K562 (cell line): ENCODE data around the gene PPP1R10. TPM values are rescaled to one million over a fixed set of nuclear protein-coding genes. Genes with fewer than 3 reads are reported as not detected.

Experiments
- ATAC-seq: fragments of 200-7000 bp; cut with Tn5 transposase; 3 replicates; pipeline ENCODE4 v1.9.1; 2020; ENCODE audit warnings: moderate library complexity
- BruUV-seq: library from RNA; stranded (reverse); fragments of 400-500 nt; replicated peaks from 2 replicates; lab custom pipeline; 2021; lab: Mats Ljungman, UMichigan
- CTCF ChIA-PET: fragments of 300-600 bp; formaldehyde crosslinking; extraction: SDS; loops from one replicate; lab custom pipeline; 2021; ENCODE audit warnings: low intra/inter-chr PET ratio; lab: Yijun Ruan, JAX
- POLR2A ChIA-PET: fragments of 300-600, 350-650 bp; sonication (Branson Sonifier 250); formaldehyde crosslinking; extraction: SDS; loops from one replicate; lab custom pipeline; 2021; ENCODE audit warnings: antibody characterized with exemption, inconsistent platforms; lab: Yijun Ruan, JAX
- DNase-seq, 4 experiments: peaks; one replicate each; pipeline versions ENCODE4 v3.0.0 to v3.0.0-alpha.2; 2011 to 2018; ENCODE audit warnings: low spot score in 3 of 4, mixed read lengths in 3 of 4; ENCODE audit errors: extremely low read depth in 1 of 4
- FAIRE-seq: peaks from 2 replicates; lab custom pipeline; 2011; peaks lifted over from hg19 to GRCh38; lab: Jason Lieb, UNC
- H2AFZ ChIP-seq: 2 replicates; pipeline ENCODE4 v1.6.0; 2011; ENCODE audit warnings: low read depth, low read length, control low read depth, inconsistent platforms
- H3K27ac ChIP-seq: fragments of 200-600 bp; 3 replicates; pipeline ENCODE4 v1.8.0; 2011; ENCODE audit warnings: low read depth, mild to moderate bottlenecking, control low read depth, inconsistent platforms, low read length, moderate library complexity, mixed read lengths; ENCODE audit errors: extremely low read depth
- H3K27me3 ChIP-seq, 2 experiments: fragments of 300-600 bp in 1 of 2; 2 replicates in 1 of 2; 3 replicates in 1 of 2; pipeline versions ENCODE4 v1.6.0 to v1.8.0; 2011; ENCODE audit warnings: inconsistent platforms in 2 of 2, low read length in 2 of 2, mild to moderate bottlenecking in 1 of 2, mixed read lengths in 1 of 2, moderate library complexity in 1 of 2; ENCODE audit not compliant: control insufficient read depth in 2 of 2, insufficient read depth in 2 of 2
- H3K36me3 ChIP-seq: fragments of 300-600 bp; 3 replicates; pipeline ENCODE4 v1.8.0; 2011; ENCODE audit warnings: mild to moderate bottlenecking, low read length, inconsistent platforms; ENCODE audit not compliant: control insufficient read depth, insufficient read depth
- H3K4me1 ChIP-seq, 2 experiments: fragments of 200-600 bp in 1 of 2; replicated peaks in 1 of 2; 2 replicates in 1 of 2; 3 replicates in 1 of 2; pipeline versions ENCODE4 v1.5.1 to v1.8.0; 2011; ENCODE audit warnings: inconsistent platforms in 2 of 2, low read length in 2 of 2, mild to moderate bottlenecking in 1 of 2, mixed read lengths in 1 of 2, moderate library complexity in 1 of 2; ENCODE audit not compliant: control insufficient read depth in 2 of 2, insufficient read depth in 2 of 2
- H3K4me2 ChIP-seq: 2 replicates; pipeline ENCODE4 v1.6.1; 2011; ENCODE audit warnings: low read length, control low read depth, inconsistent platforms, mixed read lengths; ENCODE audit not compliant: insufficient read depth
- H3K4me3 ChIP-seq: fragments of 200-600 bp; sonication (generic), shearing (Covaris generic); 2 replicates; pipeline ENCODE4 v1.5.1; 2016; ENCODE audit warnings: control low read depth, inconsistent platforms
- H3K79me2 ChIP-seq: fragments of 200-600 bp; 3 replicates; pipeline ENCODE4 v1.8.0; 2011; ENCODE audit warnings: low read length, inconsistent platforms; ENCODE audit not compliant: control insufficient read depth, insufficient read depth
- H3K9ac ChIP-seq, 2 experiments: 2 replicates each; pipeline versions ENCODE4 v1.6.0 to v1.6.1; 2011; ENCODE audit warnings: low read depth in 2 of 2, low read length in 2 of 2, control low read depth in 1 of 2, inconsistent platforms in 1 of 2, mild to moderate bottlenecking in 1 of 2, mixed read lengths in 1 of 2; ENCODE audit not compliant: insufficient read depth in 1 of 2
- H3K9me1 ChIP-seq: one replicate; pipeline ENCODE4 v1.6.0; 2011; ENCODE audit warnings: inconsistent platforms, mild to moderate bottlenecking, low read length, moderate library complexity; ENCODE audit not compliant: control insufficient read depth, insufficient read depth
- H3K9me3 ChIP-seq: replicated peaks from 2 replicates; pipeline ENCODE4 v1.5.1; 2011; ENCODE audit warnings: low read depth, low read length, inconsistent platforms; ENCODE audit not compliant: control insufficient read depth, insufficient read depth
- H4K20me1 ChIP-seq: replicated peaks from 2 replicates; pipeline ENCODE4 v1.6.1; 2011; ENCODE audit warnings: low read length, inconsistent platforms, mixed read lengths; ENCODE audit not compliant: control insufficient read depth, insufficient read depth
- ATF3 ChIP-seq, 2 experiments: fragments of 450-650 bp in 1 of 2; sonication (generic) in 1 of 2; formaldehyde crosslinking in 1 of 2; IDR thresholded peaks in 1 of 2; conservative IDR thresholded peaks in 1 of 2; 2 replicates each; pipeline versions ENCODE4 v1.6.1 to v1.8.1; 2016 to 2023; ENCODE audit warnings: mild to moderate bottlenecking in 2 of 2, moderate library complexity in 2 of 2, inconsistent platforms in 1 of 2, missing genetic modification reagents in 1 of 2
- BCL6 ChIP-seq: fragments of 250-450 bp; sonication (Bioruptor Pico); IDR thresholded peaks from 2 replicates; pipeline ENCODE4 v1.4.0; 2020
- HNRNPK ChIP-seq: fragments of 200-400 bp; formaldehyde crosslinking; IDR thresholded peaks from one replicate; pipeline ENCODE4 v1.6.1; 2018; ENCODE audit warnings: mild to moderate bottlenecking, low read depth, low read length; ENCODE audit not compliant: poor library complexity, severe bottlenecking
- LARP7 ChIP-seq: fragments of 450-650 bp; IDR thresholded peaks from 2 replicates; pipeline ENCODE4 v1.6.1; 2016
- MEIS2 ChIP-seq: fragments of 450-650 bp; IDR thresholded peaks from 2 replicates; pipeline ENCODE4 v1.6.1; 2014; ENCODE audit warnings: mild to moderate bottlenecking; ENCODE audit not compliant: partially characterized antibody
- NFIC ChIP-seq: fragments of 450-650 bp; IDR thresholded peaks from 2 replicates; pipeline ENCODE4 v1.6.1; 2017; ENCODE audit warnings: mild to moderate bottlenecking, inconsistent platforms
- PBX2 ChIP-seq, 2 experiments: IDR thresholded peaks in 1 of 2; conservative IDR thresholded peaks in 1 of 2; 2 replicates each; pipeline ENCODE4 v1.6.1; 2016; ENCODE audit warnings: low read depth in 2 of 2, mild to moderate bottlenecking in 1 of 2, missing compliant biosample characterization in 1 of 2, missing genetic modification characterization in 1 of 2, moderate library complexity in 1 of 2
- SMAD3 ChIP-seq: fragments of 450-650 bp; formaldehyde crosslinking; conservative IDR thresholded peaks from 2 replicates; pipeline ENCODE4 v1.4.0; 2020; ENCODE audit warnings: mild to moderate bottlenecking
- ZNF253 ChIP-seq: fragments of 250-450 bp; sonication (Bioruptor Pico); conservative IDR thresholded peaks from 2 replicates; pipeline ENCODE4 v1.6.1; 2021; ENCODE audit warnings: mild to moderate bottlenecking
- ZNF274 ChIP-seq: IDR thresholded peaks from 2 replicates; pipeline ENCODE4 v1.6.1; 2011; ENCODE audit warnings: low read depth, mild to moderate bottlenecking, low read length, moderate library complexity, borderline replicate concordance
- ZNF3 ChIP-seq: fragments of 250-450 bp; sonication (Bioruptor Pico); IDR thresholded peaks from 2 replicates; pipeline ENCODE4 v1.5.0; 2021; ENCODE audit warnings: mild to moderate bottlenecking, moderate library complexity
- ZNF592 ChIP-seq: fragments of 450-650 bp; IDR thresholded peaks from 2 replicates; pipeline ENCODE4 v1.6.1; 2017; ENCODE audit warnings: antibody characterized with exemption, mild to moderate bottlenecking
- in situ Hi-C: fragments of 300-500 bp; cut with MboI; formaldehyde crosslinking; loops from 4 replicates; pipeline ENCODE4 v1.15.0; 2018; ENCODE audit warnings: inconsistent platforms, mixed read lengths
- intact Hi-C: fragments of 100-400 bp; cut with micrococcal nuclease; formaldehyde crosslinking; loops from 2 replicates; pipeline ENCODE4 v1.14.2; 2022
- polyA plus RNA-seq, 8 experiments: library from polyadenylated mRNA; depleted of rRNA in 4 of 8; stranded (reverse) in 5 of 8; unstranded in 3 of 8; fragments of >200 nt; fragmentation: Nextera tagmentation in 2 of 8; fragmentation: Illumina TruSeq in 1 of 8; extraction: Ambion mirVana in 2 of 8; extraction: Trizol in 1 of 8; gene quantifications; 2 replicates each; pipeline versions ENCODE4 v1.2.1 to v1.2.3, GENCODE V29; 2011 to 2014; ENCODE audit warnings: inconsistent platforms in 1 of 8, missing spikeins in 1 of 8
- total RNA-seq, 7 experiments: library from RNA; depleted of rRNA in 6 of 7; stranded (reverse); fragments of >200 nt in 6 of 7; fragmentation: Illumina TruSeq in 2 of 7; extraction: Trizol in 2 of 7; gene quantifications; 2 replicates each; pipeline versions ENCODE4 v1.2.1 to v1.2.3, GENCODE V29; 2011 to 2021; ENCODE audit warnings: low replicate concordance in 1 of 7

PPP1R10 gene
- total and polyA plus RNA-seq, 9 of the 15 experiments (the other 6 are each of a cell fraction or from before 2014, with no cell fraction given) = 14.1 to 65.5 (median 32.6) TPM

GRCh38 chr6:30565772-30566171 is 51.3 kb downstream of the PPP1R10 start:
- FAIRE-seq = no peak
- ChIA-PET POLR2A (interaction anchor here (0.7 to 3.0 kb wide), 4 partner anchors 9 to 48 kb away, joined by 3 to 41 read pairs (median 4); partner anchors contain the start of genes GNL1 and PRR3), CTCF (no interaction called here)
- TF ChIP-seq SMAD3 (CRISPR knock-in tag) (no peak), ZNF3 (CRISPR knock-in tag) (no peak), MEIS2 (peak; percentile 35), ZNF274 (no peak), PBX2 (CRISPR knock-in tag; IDR thresholded peaks at IDR 0.05; ENCODE audit: low read depth) (no peak), PBX2 (tag; conservative IDR thresholded peaks at IDR 0.05; ENCODE audit: low read depth) (peak; percentile 46; the same call in 1 of the 2 replicates), LARP7 (no peak), ATF3 (IDR thresholded peaks at IDR 0.05) (no peak), ATF3 (CRISPR knock-in tag; conservative IDR thresholded peaks at IDR 0.05) (no peak), NFIC (peak; percentile 22; the same call in 1 of the 2 replicates), HNRNPK (no peak), BCL6 (no peak), ZNF592 (no peak), ZNF253 (CRISPR knock-in tag) (no peak)
- Histone ChIP-seq H3K4me2 (no peak overlapping the region), H3K27ac (0 out of 3 replicates have a peak overlapping the region, but pooled peaks have one; percentile 17), H3K79me2 (peaks cover 23% of the 10 kb centered on the region), H3K9me3 (no peaks in the 10 kb centered on the region), H3K4me1 (peaks cover 4 to 15% of the 10 kb centered on the region in 2 experiments; a peak in 4 of 5 replicates), H4K20me1 (no peaks in the 10 kb centered on the region), H3K4me3 (no peak overlapping the region), H3K9ac (no peak overlapping the region), H2AFZ (no peak overlapping the region), H3K27me3 (no peaks in the 10 kb centered on the region), H3K36me3 (peaks cover 44% of the 10 kb centered on the region), H3K9me1 (no peaks in the 10 kb centered on the region)
- ATAC-seq = no peak
- in situ Hi-C loops = no loop called here
- intact Hi-C loops = no loop called here
- BruUV-seq = no TSS peak
- no peak for DNase-seq
